Ovary (tissue), 3 donors: Measurements from ENCODE around the gene SBK2.

ENCODE experiments used
- CTCF ChIP-seq, 3 donors: fragments of 450-650 bp in 2 of 3; fragments of 200-600 bp in 1 of 3; IDR thresholded peaks; one replicate each; pipeline versions ENCODE4 v1.5.1 to v1.8.0; 2016 to 2022; ENCODE audit warnings: antibody characterized with exemption in 3 of 3, mild to moderate bottlenecking in 1 of 3
- EP300 ChIP-seq: sonication (generic); formaldehyde crosslinking; IDR thresholded peaks from one replicate; pipeline ENCODE4 v1.6.1; 2017; ENCODE audit warnings: antibody characterized with exemption
- POLR2A ChIP-seq: fragments of 450-650 bp; IDR thresholded peaks from one replicate; pipeline ENCODE4 v1.6.1; 2017; ENCODE audit warnings: antibody characterized with exemption, mild to moderate bottlenecking, moderate library complexity
- donor health status: DM: no; HTN: no; CAD: no.

GRCh38 chr19:55484593-55485438, 52.1 kb downstream of the SBK2 start, which contains the start of gene NAT14:
- TF ChIP-seq CTCF (IDR thresholded peaks at IDR 0.05) (no peak), EP300 (no peak), POLR2A (peak; percentile 20)
